Fibroblast of pulmonary artery (primary cell): ENCODE data around the gene XYLT1.

Source experiments
- DNase-seq: peaks from one replicate; pipeline ENCODE4 v3.0.0-alpha.2; 2010; ENCODE audit warnings: low read depth
- H3K4me3 ChIP-seq: replicated peaks from 2 replicates; pipeline ENCODE4 v1.5.1; 2011; ENCODE audit warnings: low read depth, mild to moderate bottlenecking, control low read depth, low read length, moderate library complexity
- CTCF ChIP-seq: IDR thresholded peaks from 2 replicates; pipeline ENCODE4 v1.5.1; 2011; ENCODE audit warnings: mild to moderate bottlenecking, control low read depth, low read length, inconsistent platforms; ENCODE audit errors: missing control alignments

The XYLT1 gene

GRCh38 chr16:17078931-17079631 lies 391.7 kb downstream of the XYLT1 start:
- no peak for DNase-seq
- TF ChIP-seq CTCF, result no peak

GRCh38 chr16:17076818-17077498 lies 393.8 kb downstream of the XYLT1 start:
- H3K4me3 ChIP-seq, result no peak overlapping the region
- no peak for TF ChIP-seq CTCF
- no peak for DNase-seq

More at GRCh38 chr16:17078931-17079631, 391.7 kb downstream of the XYLT1 start:
- H3K4me3 ChIP-seq, result no peak overlapping the region

GRCh38 chr16:17076092-17076754 lies 394.5 kb downstream of the XYLT1 start:
- DNase-seq, result no peak
- no peak overlapping the region for H3K4me3 ChIP-seq
- TF ChIP-seq CTCF, result no peak

DNA sequence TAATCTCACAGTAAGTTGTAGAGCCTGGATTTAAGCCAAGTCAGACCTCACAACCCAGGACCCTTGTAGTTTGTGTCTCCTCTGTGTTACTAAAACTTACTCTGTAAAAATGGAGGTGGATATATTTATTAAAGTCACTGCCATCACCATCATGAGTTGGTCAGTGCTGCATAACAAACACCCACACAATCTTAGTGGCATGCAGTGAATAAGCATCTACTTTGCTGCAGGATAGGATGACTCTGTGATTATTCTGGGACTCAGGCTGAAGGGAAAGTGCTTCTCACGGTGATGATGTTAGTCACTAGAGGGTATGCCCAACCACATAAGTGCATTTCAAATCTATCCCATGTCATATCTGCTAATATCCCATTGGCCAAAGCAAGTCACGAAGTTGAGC lies 398.7 kb downstream of the XYLT1 start:
- no peak overlapping the region for H3K4me3 ChIP-seq
- DNase-seq, result no peak
- no peak for TF ChIP-seq CTCF

DNA sequence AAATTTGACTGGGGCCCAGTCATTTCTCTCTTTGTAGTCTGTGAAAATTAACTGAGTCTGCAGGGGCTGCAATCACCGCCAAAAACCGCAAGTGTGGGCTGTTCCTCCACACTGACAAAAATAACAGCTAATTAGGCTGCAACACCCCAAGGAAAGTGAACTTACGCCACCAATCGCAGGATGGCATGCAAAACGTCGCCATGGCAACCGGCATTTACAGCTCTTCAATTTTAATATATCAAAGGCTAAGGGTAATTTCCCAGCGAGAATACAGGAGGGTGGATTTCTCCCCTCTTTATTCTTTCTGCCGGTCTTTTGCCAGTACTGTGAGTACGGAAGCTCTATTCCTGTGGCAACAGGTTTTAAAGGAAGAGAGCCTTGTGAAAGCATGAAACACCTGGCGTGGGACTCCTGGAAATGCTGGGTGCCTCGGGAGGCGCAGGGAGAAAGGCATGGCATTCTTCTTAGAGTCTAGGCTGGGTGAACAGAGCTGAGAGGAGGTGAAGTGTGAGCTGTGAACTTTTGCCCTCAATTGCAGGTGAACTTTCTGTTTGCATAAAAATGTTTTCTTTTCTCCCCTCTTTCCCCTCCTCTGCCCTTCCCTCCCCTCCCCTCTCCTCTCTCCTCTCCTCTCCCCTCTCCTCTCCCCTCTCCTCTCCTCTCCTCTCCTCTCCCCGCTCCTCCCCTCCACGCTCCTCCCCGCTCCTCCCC lies 399.7 kb downstream of the XYLT1 start:
- no peak for TF ChIP-seq CTCF
- no peak overlapping the region for H3K4me3 ChIP-seq
- no peak for DNase-seq

- TF ChIP-seq CTCF, result no peak
- H3K4me3 ChIP-seq, result no peak overlapping the region
Measured at GRCh38 chr16:17069681-17070080, 401.1 kb downstream of the XYLT1 start.

More at GRCh38 chr16:17069681-17070080, 401.1 kb downstream of the XYLT1 start:
- DNase-seq, result no peak
